Renal cortex interstitium (tissue), 11 donors: ENCODE measurements around the gene UNC5B. TPM values are rescaled to one million over a fixed set of nuclear protein-coding genes. Genes with fewer than 3 reads are reported as not detected.

Source experiments
- DNase-seq, 11 donors: peaks; one replicate each; pipeline ENCODE4 v3.0.0-alpha.2; 2013; ENCODE audit warnings: low read depth in 9 of 11, low spot score in 4 of 11; ENCODE audit errors: extremely low read depth in 1 of 11
- polyA plus RNA-seq, 3 donors: library from polyadenylated mRNA; unstranded; fragments of 120-200 nt; gene quantifications; one replicate each; pipeline ENCODE4 v1.2.1, GENCODE V29; 2013; ENCODE audit not compliant: insufficient read length in 3 of 3

The UNC5B gene
- polyA plus RNA-seq, 3 donors: 42.2 to 58.4 (median 50.9) TPM

DNA sequence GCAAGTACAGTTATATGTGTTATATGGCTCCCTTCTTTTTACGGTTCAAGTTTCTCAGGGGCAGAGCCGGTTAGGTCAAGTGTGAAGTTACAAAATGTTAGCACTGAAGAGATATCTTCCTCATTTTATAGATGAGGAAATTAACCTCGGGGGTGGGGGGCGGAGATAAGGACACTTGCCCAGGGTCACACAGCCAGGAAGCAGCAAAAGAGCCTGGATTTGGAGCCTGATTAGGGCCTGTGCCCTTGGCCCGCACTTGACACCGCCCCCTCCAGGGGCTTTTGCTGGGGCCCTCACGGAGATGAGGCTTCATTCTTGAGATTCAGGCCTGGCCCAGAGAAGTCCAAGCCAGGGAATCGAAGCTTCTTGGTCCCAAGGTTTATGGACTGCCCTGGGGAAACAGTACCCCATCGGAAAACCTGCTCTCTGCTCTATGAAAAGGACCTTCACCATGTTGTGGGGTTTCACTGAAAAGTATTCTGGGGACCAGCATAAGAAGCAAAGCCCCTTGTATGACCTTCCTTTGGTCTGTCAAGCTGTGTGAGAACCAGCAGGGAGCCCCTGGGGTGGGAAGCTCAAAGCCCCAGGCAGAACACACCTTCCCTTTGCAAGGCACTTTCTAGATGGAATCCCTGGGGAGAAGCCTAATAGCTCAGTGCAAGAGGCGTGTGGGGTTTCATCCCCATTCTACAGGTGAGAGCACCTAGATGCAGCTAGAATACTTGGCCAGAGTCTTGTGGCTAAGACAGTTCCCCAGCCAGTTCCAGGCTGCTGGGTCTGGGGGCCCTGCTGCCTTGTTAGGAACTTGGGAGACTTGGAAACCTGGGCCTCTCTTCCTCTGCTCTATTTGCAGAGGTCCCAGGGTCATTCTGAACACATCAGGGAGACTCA is 21.9 kb downstream of the UNC5B start:
- no peak for DNase-seq

DNA sequence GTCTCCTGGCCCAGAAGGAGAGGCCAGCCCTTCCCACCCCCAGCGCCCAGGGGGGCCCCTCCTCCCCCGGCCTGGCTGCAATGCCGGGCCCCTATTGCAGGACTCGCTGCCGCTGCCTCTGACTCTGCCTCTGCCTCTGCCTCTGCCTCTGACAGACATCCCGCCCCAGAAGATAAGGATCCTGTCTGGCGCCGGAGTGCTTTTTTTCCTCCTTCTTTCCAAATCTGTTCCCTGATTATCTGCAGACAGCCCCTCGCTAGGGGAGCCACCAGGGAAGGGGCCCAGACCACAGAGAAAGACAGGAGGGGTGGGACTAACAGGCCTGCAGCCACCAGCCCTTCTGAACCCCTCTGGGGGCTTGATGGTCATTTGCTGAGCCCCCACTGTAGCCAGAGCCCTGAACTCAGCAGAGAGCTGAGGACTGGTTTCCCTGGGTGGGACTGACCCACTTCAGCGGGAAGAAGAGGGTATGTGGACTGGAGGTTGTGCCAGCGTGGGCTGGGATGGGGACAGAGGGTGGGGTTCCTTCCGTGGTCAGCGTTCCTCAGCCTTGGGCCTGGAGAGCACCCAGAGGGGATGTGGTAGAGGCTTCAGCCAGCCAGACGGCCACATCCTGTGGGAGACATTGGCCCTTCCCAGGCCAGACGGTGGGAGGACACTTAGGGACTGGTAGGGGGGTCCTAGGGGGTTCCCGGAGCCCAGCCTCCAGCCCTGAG is 22.8 kb downstream of the UNC5B start:
- peak in 1 of 11 donors; percentile 65 for DNase-seq

DNA sequence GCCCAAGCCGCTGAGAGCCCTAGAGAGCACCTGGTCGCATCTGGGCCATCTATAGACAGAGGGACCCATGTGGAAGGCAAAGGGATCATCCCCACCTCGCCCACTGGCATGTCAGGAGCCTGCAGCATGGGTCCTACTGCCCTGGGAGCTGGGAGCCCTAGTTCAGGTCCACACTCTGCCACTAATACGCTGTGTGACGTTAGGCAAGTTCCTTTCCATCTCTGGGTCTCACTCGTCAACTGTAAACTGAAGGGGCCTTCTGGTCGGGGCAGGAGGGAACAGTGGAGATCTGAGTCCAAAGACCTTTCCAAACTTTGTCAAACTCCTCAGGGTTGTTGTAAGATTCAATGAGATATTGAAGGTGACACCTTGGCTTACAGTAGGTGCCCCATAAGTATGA is 23.4 kb downstream of the UNC5B start:
- DNase-seq: no peak

DNA sequence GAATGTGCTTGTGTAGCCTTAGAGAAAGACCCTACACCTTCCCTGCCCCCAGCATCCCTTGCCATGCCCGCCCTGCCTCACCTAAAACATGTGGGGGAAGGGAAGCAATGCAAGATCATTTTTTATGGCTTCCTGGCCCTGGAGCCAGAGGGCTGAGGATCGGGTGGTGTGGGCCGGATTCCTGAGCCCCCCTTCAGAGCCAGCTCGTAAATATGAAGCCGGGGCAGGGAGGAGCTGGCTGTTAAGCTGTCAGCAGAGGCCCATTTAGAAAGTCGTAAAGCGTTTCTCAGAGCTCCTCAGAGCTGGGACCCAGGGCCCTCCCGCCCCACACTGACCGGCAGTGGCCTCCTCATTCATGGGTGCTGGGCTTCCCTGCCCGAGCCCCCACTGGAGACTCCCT is 23.9 kb downstream of the UNC5B start:
- peak in 9 of 11 donors; percentile 74 to 87 (median 83) for DNase-seq

DNA sequence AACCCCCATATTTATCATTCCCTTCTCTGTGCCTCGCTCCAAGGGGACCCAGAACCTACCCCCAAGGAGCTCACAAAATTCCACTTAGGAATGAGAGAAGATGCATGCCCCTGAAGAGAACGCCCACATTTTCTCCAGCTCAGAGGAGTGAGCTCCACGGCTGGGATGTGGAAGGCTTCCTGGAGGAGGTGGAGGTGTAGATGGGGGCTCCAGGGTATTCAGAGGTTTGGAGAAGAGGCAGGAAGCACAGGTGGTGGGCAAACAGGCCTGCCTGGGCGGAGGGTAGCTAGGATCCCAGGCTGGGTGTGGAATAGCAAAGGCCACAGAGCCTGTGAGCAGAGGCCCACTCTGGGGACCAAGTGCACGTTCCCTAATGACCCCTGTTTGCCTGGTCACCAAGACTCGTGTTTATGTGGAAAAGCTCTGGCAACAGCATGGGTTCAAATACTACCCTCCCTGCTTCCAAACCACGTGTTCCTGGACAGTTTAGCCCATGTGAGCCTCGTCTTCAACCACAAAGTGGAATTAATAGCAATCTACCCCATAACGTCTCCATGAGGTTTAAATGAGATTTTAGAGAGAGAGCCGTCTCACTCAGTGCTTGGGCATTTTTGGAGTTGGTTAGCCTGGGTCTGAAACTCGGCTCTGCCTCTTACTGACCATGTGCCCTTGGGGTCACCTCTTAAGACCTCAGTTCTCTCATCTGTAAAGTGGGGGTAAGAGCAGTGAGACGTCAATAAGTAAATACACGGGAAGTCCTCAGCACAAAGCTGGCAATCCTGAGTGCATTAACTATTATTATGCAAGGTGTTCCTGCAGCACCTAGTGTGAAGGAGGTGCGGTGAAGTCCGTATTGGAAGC is 24.7 kb downstream of the UNC5B start:
- no peak for DNase-seq

DNA sequence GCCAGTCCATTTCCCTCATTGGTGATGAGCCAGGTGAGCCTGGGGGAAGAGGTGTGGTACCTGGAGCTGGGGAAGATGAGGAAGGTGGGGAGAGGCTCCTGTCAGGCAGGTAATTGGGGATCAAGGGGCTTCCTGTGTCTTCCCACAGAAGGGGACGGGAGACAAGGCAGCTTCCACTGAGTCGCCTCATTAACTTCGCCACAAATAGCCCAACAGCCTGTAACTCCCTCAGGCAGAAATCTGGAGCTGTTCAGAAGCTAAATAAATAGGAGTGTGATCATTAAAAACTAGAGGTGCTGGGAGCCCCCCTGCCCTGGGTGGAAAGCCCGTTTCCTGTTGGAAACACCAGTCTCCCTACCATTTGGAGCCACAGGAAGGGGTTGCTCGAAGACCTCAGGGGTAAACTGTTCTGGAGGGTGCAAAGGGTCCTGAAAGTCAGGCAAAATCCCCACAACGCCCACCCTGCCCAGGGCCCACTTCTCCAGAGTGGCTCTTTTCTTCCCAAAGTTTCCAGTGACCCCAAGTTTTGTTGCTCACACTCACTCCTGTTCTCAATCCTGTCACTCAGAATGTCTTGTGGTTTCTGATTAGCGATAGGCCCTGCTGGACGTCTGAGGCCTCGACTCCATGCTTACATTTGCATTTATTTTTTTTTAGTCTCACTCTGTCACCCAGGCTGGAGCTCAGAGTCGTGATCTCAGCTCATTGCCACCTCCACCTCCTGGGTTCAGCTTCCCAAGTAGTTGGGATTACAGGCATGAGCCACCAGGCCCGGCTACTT is 25.7 kb downstream of the UNC5B start:
- DNase-seq: no peak

DNA sequence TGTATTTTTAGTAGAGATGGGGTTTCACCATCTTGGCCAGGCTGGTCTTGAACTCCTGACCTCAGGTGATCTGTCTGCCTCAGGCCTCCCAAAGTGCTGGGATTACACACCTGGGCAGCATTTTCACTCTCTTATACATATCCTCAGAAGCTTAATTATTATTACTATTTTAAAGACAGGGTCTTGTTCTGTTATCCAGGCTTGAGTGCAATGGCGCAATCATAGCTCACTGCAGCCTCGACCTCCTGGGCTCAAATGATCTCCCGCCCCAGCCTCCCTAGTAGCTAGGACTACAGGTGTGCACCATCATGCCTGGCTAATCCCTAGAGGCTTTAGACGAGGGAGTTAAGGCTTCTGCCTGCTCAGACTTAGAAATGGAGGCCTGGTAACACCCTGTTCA is 26.3 kb downstream of the UNC5B start:
- no peak for DNase-seq

DNA sequence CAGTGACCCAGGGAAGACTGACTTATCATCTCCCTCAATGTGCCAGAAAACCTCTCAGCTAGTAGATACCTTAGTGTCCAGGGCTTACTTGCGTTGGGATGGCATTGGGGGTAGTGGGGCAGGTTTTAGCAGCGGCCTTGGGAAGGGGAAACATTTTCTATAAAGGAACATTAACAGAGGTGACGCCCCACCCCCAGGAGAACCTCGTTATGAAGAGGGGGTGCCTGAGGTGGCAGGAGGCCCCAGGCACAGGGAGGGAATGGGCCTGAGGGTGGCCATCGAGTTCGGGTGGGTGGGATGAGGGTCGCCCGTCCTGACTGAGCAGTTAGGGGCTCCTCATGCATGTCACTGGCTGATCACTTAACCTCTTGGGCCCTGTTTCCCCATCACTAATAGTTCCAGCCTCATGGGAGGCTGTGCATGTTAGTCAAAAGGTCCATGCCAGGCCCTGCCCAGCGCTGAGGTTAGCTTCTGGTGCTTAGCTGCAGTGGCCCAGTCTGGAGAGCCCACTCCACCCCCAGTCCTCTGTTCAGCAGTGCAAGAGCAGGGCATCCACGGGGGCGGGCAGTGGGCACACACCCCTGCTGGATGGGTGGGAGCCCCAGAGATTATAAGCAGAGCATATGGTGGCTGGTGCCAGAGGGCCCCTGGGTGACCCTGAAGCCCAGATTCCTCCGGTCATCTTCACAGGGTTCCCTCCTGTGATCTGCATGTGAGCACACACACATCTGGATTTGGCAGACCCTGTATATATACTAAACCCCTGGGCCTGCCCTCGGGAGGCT is 27.0 kb downstream of the UNC5B start:
- DNase-seq: no peak

DNA sequence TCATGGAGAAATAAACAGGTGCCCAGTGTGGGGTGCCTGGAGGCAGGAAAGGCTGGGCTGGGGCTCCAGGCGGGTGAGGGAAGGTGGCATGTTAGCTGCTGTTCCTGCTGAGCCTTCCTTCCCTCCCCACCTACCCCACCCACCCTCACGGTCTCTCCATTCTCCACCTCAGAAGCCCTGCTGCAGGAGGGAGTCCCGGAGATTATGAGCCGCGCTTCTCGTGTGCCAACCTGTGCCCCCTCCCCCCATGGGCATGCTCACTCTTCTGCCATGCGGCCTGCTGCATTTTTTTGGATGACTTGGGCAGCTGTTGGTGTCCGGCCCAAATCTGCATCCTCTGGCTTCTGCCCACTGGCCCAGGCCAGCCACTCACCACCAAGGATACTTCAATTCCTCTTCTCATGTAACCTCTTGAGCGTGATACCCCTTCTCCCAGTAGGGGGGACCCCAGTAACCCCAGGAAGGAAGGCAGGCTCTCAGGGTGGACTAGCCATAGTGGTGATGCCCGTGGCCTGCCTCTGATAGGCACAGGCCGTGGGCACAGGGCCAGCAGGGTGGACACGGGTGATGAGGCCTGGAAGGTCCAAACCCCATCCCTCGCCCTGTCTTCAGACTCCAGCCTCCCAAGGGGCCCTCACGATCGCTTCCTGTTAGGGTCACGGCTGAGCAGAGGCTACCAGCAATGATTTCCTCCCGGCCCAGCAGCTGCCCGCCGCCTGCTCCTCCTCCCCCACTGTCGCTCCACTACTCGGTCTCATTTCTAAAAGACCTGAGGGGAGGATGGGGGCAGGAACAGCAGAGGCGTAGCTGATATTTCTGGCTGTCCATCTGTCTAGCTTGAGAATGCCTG is 27.8 kb downstream of the UNC5B start:
- DNase-seq: peak in 4 of 11 donors; percentile 66 to 84 (median 75)

DNA sequence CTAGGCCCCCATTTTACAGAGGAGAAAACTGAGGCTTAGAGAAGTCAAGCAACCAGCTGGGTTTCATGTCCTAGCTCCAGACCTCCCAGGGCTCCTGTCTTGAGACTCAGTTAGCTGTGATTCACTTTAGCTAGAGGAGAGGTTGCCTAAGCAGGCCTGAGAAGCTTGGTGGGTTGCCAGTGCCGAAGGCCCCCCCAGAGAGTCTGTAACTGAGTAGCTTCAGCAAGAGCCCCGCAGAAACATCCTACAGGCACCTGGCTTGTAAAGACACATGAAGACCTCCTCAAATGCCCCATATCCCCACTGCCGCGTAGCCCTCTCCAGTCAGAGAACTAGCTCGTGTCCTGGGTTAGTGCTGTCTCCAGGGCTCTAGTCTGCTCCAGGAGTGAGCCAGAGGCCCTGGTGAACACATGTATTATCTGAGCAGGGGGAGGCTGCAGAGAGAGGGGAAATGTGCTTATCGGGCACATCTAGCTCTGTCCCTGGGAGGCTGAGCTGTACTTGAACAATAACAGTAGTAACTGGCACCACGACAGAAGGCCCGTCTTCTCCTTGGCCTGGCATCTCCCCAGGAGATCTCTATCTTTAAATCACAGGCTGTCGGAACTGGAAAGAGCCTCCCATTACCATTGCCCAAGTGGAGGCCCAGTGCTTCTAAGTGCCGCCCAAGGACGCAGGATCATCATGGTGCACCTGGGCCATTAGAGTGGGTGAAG is 28.9 kb downstream of the UNC5B start:
- no peak for DNase-seq

DNA sequence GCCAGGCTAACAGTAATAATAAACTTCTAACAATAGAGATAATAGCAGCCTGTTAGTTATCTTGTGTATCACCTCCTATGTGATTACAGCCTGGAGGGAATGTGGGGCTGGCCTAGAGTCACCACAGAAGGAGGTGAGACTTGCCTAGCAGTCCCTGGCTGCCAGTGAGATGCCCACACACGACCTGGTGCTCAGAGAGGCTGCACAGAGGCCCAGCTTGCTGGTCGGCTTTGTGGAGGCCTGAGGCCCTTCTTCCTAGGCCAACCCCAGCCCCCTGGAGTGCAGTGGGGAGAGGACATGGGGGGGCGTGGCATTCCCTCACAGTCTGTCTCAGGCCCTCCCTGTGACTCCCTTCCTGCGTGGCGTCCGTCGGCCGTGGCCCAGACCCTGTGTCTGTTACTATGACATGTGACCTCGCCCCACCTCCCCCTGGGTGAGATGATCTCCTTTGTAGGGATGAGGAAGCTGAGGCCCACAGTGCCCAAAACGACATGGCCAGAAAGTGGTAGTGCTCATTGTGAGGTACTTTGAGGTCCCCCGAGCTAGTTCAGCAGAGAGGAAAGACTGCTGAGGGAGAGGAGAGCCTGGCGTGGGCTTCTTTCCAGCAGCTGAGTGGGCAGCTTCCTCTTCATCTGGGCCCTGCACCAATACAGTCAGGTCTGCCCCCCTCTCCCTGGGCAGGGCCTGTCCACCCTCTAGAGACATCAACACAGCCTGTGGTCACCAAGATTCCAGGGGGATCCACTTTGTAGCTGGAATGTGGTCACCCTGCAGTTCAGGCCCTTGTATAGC is 29.7 kb downstream of the UNC5B start:
- no peak for DNase-seq

DNA sequence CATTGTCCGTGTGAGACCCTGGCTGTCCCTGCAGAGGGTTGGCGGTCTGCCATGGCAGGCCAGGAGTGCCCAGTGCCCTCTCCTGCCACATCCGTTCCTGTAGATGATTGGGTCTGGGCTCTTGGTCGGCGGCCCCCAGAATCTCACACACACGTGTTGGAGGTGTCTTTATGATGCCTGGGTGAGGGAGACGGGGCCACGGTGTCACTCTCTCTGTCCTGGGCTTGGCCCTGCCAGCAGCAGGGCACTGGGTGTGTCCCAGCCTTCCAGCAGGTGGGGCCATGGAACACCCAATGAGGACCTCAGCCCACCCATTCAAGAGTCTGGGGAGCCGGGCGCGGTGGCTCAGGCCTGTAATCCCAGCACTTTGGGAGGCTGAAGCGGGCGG is 30.2 kb downstream of the UNC5B start:
- no peak for DNase-seq

DNA sequence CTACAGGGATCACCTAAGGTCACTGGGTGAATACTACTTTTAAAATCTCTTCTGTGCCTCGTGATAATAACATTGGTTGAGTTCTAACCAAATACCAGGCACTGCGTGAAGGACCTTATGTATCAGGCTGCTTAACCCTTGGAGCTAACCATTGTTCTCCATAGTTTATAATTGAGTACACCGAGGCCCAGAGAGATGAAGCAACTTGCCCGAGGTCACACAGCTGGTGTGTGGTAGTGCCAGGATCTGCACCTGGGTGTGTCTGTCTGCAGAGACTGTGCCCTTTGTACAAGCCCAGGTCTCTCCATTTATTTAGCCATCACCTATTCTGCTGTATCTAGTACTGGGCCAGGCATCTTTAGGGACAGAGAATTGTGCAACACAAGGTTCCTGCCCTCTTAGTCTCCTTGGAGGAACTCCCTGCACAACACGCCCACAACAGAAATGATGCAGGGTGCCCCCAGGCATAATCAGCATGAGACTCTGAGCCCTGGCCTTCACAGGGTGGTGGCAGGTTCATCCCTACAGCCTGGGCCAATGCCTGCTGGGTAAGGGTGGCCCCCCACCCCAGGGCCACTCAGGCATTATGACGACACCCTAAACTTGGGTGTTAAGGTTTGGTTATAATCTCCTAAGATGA is 31.5 kb downstream of the UNC5B start:
- DNase-seq: no peak

DNA sequence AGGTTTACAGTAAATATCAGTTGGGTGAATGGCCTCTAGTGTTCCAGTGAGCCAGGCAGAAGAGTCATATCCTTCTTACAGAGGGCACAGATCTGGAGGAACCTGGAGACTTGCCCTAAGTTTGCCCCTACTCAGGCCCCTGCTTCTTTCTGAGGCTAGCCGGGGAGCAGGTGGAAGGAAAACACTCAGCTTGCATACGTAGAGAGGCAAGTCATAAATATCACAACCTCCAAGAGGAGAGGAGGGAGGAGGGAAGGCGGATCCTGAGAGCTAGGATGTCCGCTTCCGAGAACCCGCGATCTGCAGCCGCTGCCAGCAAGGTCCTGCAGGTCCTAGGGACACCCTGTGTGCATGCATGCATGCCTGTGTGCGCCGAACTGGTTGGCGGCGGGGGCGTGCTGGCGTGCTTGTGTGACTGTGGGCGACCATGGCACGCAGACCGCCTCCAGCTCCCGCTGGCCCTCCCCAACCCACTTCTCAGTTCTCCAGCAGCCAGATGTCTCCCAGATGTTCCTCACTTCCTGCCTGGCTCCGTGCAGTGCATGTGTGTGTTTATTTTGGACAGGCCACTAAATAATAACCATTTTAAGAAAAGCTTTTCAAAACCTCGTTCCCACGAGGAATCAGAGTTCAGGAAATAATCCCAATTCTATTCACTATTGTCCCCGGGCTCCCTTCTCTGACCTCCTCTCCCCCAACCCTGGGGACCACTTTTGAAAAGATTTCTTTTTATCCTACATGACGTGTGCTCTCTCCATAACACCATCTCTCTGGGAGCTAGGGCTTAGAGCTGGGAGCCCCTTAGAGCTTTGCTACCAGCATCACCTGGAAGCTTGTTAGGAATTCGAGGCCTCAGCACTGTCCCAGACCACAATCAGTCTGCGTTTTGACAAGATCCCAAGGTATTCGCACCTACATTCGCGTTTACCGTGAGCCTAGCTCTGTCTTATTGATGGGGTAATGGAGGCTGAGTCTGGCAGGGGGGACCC is 32.4 kb downstream of the UNC5B start:
- DNase-seq: peak in 6 of 11 donors; percentile 69 to 86 (median 84)
